GM12801 (cell line): ENCODE results near the gene CTAGE1.

Experiments
- TF ChIP-seq, protein P1 (sequence below): IDR thresholded peaks from one replicate; pipeline ENCODE4 v1.5.1; 2011; ENCODE audit warnings: control low read depth; ENCODE audit not compliant: insufficient read length; ENCODE audit errors: extremely low read depth

Gene CTAGE1

GRCh38 chr18:22412176-22412911 lies 5.4 kb downstream of the CTAGE1 start:
- TF ChIP-seq, protein P1, sequence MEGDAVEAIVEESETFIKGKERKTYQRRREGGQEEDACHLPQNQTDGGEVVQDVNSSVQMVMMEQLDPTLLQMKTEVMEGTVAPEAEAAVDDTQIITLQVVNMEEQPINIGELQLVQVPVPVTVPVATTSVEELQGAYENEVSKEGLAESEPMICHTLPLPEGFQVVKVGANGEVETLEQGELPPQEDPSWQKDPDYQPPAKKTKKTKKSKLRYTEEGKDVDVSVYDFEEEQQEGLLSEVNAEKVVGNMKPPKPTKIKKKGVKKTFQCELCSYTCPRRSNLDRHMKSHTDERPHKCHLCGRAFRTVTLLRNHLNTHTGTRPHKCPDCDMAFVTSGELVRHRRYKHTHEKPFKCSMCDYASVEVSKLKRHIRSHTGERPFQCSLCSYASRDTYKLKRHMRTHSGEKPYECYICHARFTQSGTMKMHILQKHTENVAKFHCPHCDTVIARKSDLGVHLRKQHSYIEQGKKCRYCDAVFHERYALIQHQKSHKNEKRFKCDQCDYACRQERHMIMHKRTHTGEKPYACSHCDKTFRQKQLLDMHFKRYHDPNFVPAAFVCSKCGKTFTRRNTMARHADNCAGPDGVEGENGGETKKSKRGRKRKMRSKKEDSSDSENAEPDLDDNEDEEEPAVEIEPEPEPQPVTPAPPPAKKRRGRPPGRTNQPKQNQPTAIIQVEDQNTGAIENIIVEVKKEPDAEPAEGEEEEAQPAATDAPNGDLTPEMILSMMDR = no peak

DNA sequence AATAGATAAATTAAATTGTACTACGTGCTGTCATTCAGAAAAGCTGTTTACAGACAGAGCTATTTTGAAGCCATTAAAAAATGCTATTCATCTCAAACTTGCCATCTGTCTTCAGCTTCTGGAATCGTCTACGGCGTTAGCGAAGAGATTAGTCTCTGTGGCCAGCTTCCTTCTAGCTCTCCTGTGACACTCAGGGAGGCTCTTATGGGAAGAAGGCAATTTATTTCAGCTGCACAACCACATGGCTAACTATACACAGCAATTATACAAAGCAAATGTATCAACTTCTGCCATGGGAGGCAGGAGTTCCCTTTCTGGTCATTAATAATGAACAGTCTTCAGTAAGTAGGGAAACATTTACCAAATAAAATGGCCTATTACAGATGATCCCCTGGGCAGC lies 6.3 kb downstream of the CTAGE1 start:
- TF ChIP-seq, protein P1 = no peak

- TF ChIP-seq, protein P1 = no peak
Measured at GRCh38 chr18:22410126-22410525, 7.6 kb downstream of the CTAGE1 start.

DNA sequence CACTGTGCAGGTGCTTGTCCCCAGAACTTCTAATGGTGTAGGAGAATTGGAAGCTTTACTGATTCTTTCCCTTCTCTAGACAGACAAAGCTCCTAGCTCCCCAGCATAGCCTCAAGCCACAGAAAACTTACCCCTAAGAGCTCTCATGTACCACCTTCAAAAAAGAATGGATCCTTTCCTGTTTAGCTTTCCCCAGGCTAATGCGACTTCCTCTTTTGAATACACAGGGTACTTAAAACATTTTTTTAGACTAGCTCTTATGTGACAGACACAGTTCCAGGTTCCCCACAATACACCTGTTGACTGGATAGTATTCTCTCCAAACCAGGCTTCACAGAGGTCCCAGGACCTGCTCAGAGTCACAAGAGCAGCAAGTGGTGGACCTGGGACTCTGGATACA lies 8.3 kb downstream of the CTAGE1 start:
- TF ChIP-seq, protein P1 = no peak

GRCh38 chr18:22408059-22408458 lies 9.7 kb downstream of the CTAGE1 start:
- TF ChIP-seq, protein P1 = no peak

GRCh38 chr18:22405142-22405541 lies 12.6 kb downstream of the CTAGE1 start:
- TF ChIP-seq, protein P1 = no peak

GRCh38 chr18:22403950-22404349 lies 13.8 kb downstream of the CTAGE1 start:
- TF ChIP-seq, protein P1 = no peak
